ENCODE data around the gene ZNF765.
"Not testable (repeated sequence)": the region's sequence is repeated elsewhere in the genome, so short reads cannot be mapped to it uniquely, and the experiment has no call there.

ZNF765 gene

GRCh38 chr19:53409505-53410204 is 14.7 kb downstream of the ZNF765 start:
- TF ChIP-seq GABPA (IDR thresholded peaks at IDR 0.05; ENCODE audit: low read depth) (no peak), REST (IDR thresholded peaks at IDR 0.05; ENCODE audit: insufficient replicate concordance, low read depth) (no peak), SPI1 (IDR thresholded peaks at IDR 0.05; ENCODE audit: borderline replicate concordance, low read depth) (no peak), CTCF (IDR thresholded peaks at IDR 0.05; ENCODE audit: insufficient read depth, low read length) (no peak), POLR2AphosphoS5 (IDR thresholded peaks at IDR 0.05; ENCODE audit: low read depth) (no peak)
- Histone ChIP-seq H3K4me3 (replicated peaks; ENCODE audit: insufficient read depth, low read length) (no peak overlapping the region), H3K27me3 (ENCODE audit: insufficient read depth, poor library complexity, severe bottlenecking) (no peaks in the 10 kb centered on the region), H3K27ac (replicated peaks) (no peak overlapping the region)
- DNase-seq (ENCODE audit: low read depth in 1 of 2, low spot score in 1 of 2): no peak

GRCh38 chr19:53420520-53421315 is 25.8 kb downstream of the ZNF765 start:
- DNase-seq (ENCODE audit: low read depth in 1 of 2, low spot score in 1 of 2); H3K27ac ChIP-seq (replicated peaks); H3K4me3 ChIP-seq (replicated peaks; ENCODE audit: insufficient read depth, low read length); H3K27me3 ChIP-seq (ENCODE audit: insufficient read depth, poor library complexity, severe bottlenecking): not testable (repeated sequence)

GRCh38 chr19:53422551-53422950 is 27.6 kb downstream of the ZNF765 start:
- Histone ChIP-seq H3K4me3 (replicated peaks; ENCODE audit: insufficient read depth, low read length) (no peak overlapping the region), H3K27ac (replicated peaks) (no peak overlapping the region), H3K27me3 (ENCODE audit: insufficient read depth, poor library complexity, severe bottlenecking) (no peaks in the 10 kb centered on the region)
- TF ChIP-seq CTCF (IDR thresholded peaks at IDR 0.05; ENCODE audit: insufficient read depth, low read length): no peak
- TF ChIP-seq SPI1 (IDR thresholded peaks at IDR 0.05; ENCODE audit: borderline replicate concordance, low read depth): no peak
- TF ChIP-seq REST (IDR thresholded peaks at IDR 0.05; ENCODE audit: insufficient replicate concordance, low read depth): no peak
- no peak for TF ChIP-seq GABPA (IDR thresholded peaks at IDR 0.05; ENCODE audit: low read depth)
- TF ChIP-seq POLR2AphosphoS5 (IDR thresholded peaks at IDR 0.05; ENCODE audit: low read depth): no peak
- DNase-seq (ENCODE audit: low read depth in 1 of 2, low spot score in 1 of 2): no peak

GRCh38 chr19:53423074-53423473 is 28.1 kb downstream of the ZNF765 start:
- not testable (repeated sequence) for H3K27ac ChIP-seq (replicated peaks); H3K27me3 ChIP-seq (ENCODE audit: insufficient read depth, poor library complexity, severe bottlenecking); DNase-seq (ENCODE audit: low read depth in 1 of 2, low spot score in 1 of 2); H3K4me3 ChIP-seq (replicated peaks; ENCODE audit: insufficient read depth, low read length)

- DNase-seq (ENCODE audit: low read depth in 1 of 2, low spot score in 1 of 2); H3K27ac ChIP-seq (replicated peaks); H3K27me3 ChIP-seq (ENCODE audit: insufficient read depth, poor library complexity, severe bottlenecking); H3K4me3 ChIP-seq (replicated peaks; ENCODE audit: insufficient read depth, low read length): not testable (repeated sequence)
These were observed 28.7 kb downstream of the ZNF765 start for GRCh38 chr19:53423680-53424079.
